Endothelial cell of umbilical vein (primary cell): ENCODE measurements around the gene MAMDC2. TPM values are rescaled to one million over a fixed set of nuclear protein-coding genes. Genes with fewer than 3 reads are reported as not detected.

Source experiments
- BruUV-seq: library from RNA; stranded (reverse); fragments of 400-500 nt; replicated peaks from 2 replicates; lab custom pipeline; 2021; lab: Mats Ljungman, UMichigan
- CTCF ChIA-PET: fragments of 300-600, 350-600 bp; sonication (Branson Sonifier 250); formaldehyde crosslinking; loops from one replicate; lab custom pipeline; 2021; ENCODE audit warnings: antibody characterized with exemption, inconsistent platforms; lab: Charles Lee
- POLR2A ChIA-PET: fragments of 300-600, 350-600 bp; sonication (Branson Sonifier 250); formaldehyde crosslinking; loops from one replicate; lab custom pipeline; 2021; ENCODE audit warnings: antibody characterized with exemption, inconsistent platforms; lab: Charles Lee
- DNase-seq: peaks from one replicate; pipeline ENCODE4 v3.0.0-alpha.2; 2011; ENCODE audit warnings: low read depth, low spot score
- FAIRE-seq: peaks from 2 replicates; lab custom pipeline; 2011; peaks lifted over from hg19 to GRCh38; lab: Jason Lieb, UNC
- H2AFZ ChIP-seq: 2 replicates; pipeline ENCODE4 v1.6.0; 2012; ENCODE audit warnings: low read depth, low read length, control low read depth, inconsistent platforms
- H3K27ac ChIP-seq: 2 replicates; pipeline ENCODE4 v1.5.1; 2011; ENCODE audit warnings: low read depth, mild to moderate bottlenecking, control low read depth, low read length, moderate library complexity; ENCODE audit not compliant: insufficient read depth
- H3K27me3 ChIP-seq, 2 experiments: 2 replicates each; pipeline versions ENCODE4 v1.6.0 to v1.6.1; 2011; ENCODE audit warnings: low read length in 2 of 2, mixed read lengths in 1 of 2; ENCODE audit not compliant: control insufficient read depth in 2 of 2, insufficient read depth in 2 of 2
- H3K36me3 ChIP-seq, 2 experiments: 2 replicates in 1 of 2; 3 replicates in 1 of 2; pipeline ENCODE4 v1.5.1; 2011; ENCODE audit warnings: low read length in 2 of 2, mild to moderate bottlenecking in 1 of 2, moderate library complexity in 1 of 2; ENCODE audit not compliant: control insufficient read depth in 2 of 2, insufficient read depth in 2 of 2; ENCODE audit errors: extremely low read depth in 1 of 2
- H3K4me1 ChIP-seq: 3 replicates; pipeline ENCODE4 v1.5.1; 2011; ENCODE audit warnings: mild to moderate bottlenecking, low read length; ENCODE audit not compliant: control insufficient read depth, insufficient read depth; ENCODE audit errors: extremely low read depth
- H3K4me2 ChIP-seq: 2 replicates; pipeline ENCODE4 v1.6.1; 2011; ENCODE audit warnings: low read length, control low read depth, mixed read lengths; ENCODE audit not compliant: insufficient read depth
- H3K4me3 ChIP-seq, 3 experiments: fragments of 200-600 bp in 1 of 3; sonication (generic), shearing (Covaris generic) in 1 of 3; replicated peaks in 1 of 3; 2 replicates each; pipeline ENCODE4 v1.5.1; 2011 to 2016; ENCODE audit warnings: control low read depth in 3 of 3, low read length in 3 of 3, mild to moderate bottlenecking in 2 of 3, inconsistent platforms in 1 of 3, low read depth in 1 of 3, moderate library complexity in 1 of 3; ENCODE audit not compliant: insufficient read depth in 1 of 3
- H3K79me2 ChIP-seq: 2 replicates; pipeline ENCODE4 v1.6.0; 2012; ENCODE audit warnings: low read length, inconsistent platforms; ENCODE audit not compliant: control insufficient read depth, insufficient read depth
- H3K9ac ChIP-seq: replicated peaks from 2 replicates; pipeline ENCODE3; 2011; ENCODE audit warnings: low read length, control low read depth; ENCODE audit not compliant: insufficient read depth; ENCODE audit errors: extremely low read depth
- H3K9me1 ChIP-seq: replicated peaks from 3 replicates; pipeline ENCODE4 v1.6.0; 2011; ENCODE audit warnings: mild to moderate bottlenecking, low read length; ENCODE audit not compliant: control insufficient read depth, insufficient read depth; ENCODE audit errors: extremely low read depth
- H3K9me3 ChIP-seq: replicated peaks from 2 replicates; pipeline ENCODE4 v1.5.1; 2012; ENCODE audit warnings: low read length, inconsistent platforms; ENCODE audit not compliant: control insufficient read depth, insufficient read depth
- H4K20me1 ChIP-seq: replicated peaks from 2 replicates; pipeline ENCODE3; 2011; ENCODE audit warnings: mild to moderate bottlenecking, low read length; ENCODE audit not compliant: control insufficient read depth, insufficient read depth; ENCODE audit errors: extremely low read depth
- FOS ChIP-seq: IDR thresholded peaks from 2 replicates; pipeline ENCODE4 v1.6.1; 2011; ENCODE audit warnings: mild to moderate bottlenecking, low read length, moderate library complexity, borderline replicate concordance; ENCODE audit not compliant: insufficient read depth
- GATA2 ChIP-seq: IDR thresholded peaks from 2 replicates; pipeline ENCODE4 v1.7.0; 2011; ENCODE audit warnings: low read depth, mild to moderate bottlenecking, moderate library complexity, mixed read lengths, low read length; ENCODE audit not compliant: insufficient read length, insufficient read depth
- JUN ChIP-seq: IDR thresholded peaks from 2 replicates; pipeline ENCODE4 v1.6.1; 2011; ENCODE audit warnings: borderline replicate concordance, low read depth; ENCODE audit not compliant: insufficient read length, insufficient read depth
- MYC ChIP-seq: IDR thresholded peaks from one replicate; pipeline ENCODE4 v1.6.1; 2011; ENCODE audit warnings: mild to moderate bottlenecking, low read depth, low read length
- POLR2AphosphoS5 ChIP-seq: IDR thresholded peaks from 2 replicates; pipeline ENCODE4 v1.6.1; 2012; ENCODE audit warnings: low read depth, mild to moderate bottlenecking, control low read depth, low read length, moderate library complexity; ENCODE audit not compliant: insufficient read depth
- dilution Hi-C: fragments of 300-500 bp; cut with MboI; formaldehyde crosslinking; loops from one replicate; pipeline ENCODE4 v1.15.0; 2019; ENCODE audit warnings: low sequenced_read_pairs; ENCODE audit not compliant: extremely low pct_ligation_motif_present
- intact Hi-C: fragments of 100-400 bp; cut with micrococcal nuclease; formaldehyde crosslinking; loops from one replicate; pipeline ENCODE4 v1.10.0; 2022
- polyA plus RNA-seq, 4 experiments: library from polyadenylated mRNA; depleted of rRNA in 3 of 4; stranded (reverse) in 3 of 4; unstranded in 1 of 4; fragments of >200 nt; gene quantifications; 2 replicates each; pipeline versions ENCODE4 v1.2.1 to v1.2.3, GENCODE V29; 2011 to 2012; ENCODE audit warnings: missing spikeins in 1 of 4
- total RNA-seq: library from RNA; stranded (reverse); gene quantifications from 2 replicates; pipeline ENCODE4 v1.2.3, GENCODE V29; 2021
- TF ChIP-seq, protein P1 (sequence below): IDR thresholded peaks from 2 replicates; pipeline ENCODE4 v1.6.1; 2011; ENCODE audit not compliant: insufficient read depth, insufficient read length
- TF ChIP-seq, protein P2 (sequence below), 2 donors: IDR thresholded peaks; 1 replicate in 1 of 2; 2 replicates in 1 of 2; pipeline ENCODE4 v1.5.1; 2011; ENCODE audit warnings: low read length in 2 of 2, mild to moderate bottlenecking in 2 of 2, moderate library complexity in 2 of 2, control low read depth in 1 of 2, inconsistent platforms in 1 of 2, low read depth in 1 of 2; ENCODE audit not compliant: insufficient read depth in 1 of 2; ENCODE audit errors: extremely low read depth in 1 of 2

Gene MAMDC2
- total and polyA plus RNA-seq, 2 donors (not counting 3 experiments of a cell fraction or from before 2014, with no cell fraction given): 0.60 to 1.1 TPM

DNA sequence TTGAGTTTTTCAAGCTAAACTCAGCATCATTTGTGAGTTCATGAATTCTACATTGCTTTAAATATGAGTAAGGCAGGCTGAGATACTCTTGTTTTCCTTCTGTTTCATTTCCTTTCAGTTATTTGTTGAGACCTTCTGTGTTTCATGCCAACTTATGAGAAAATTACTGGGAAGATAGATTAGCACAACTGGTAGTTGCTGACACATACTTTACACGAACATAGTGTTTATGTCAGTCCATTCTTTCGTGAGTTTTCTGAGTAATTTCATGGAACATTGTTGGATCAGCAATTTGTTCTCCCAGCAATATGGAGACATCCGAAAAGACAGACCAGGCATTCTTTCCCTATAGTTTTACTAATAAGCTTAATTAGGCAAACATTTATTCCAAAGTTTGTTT lies 113.1 kb downstream of the MAMDC2 start:
- no peaks in the 10 kb centered on the region for H3K9me3 ChIP-seq
- no peak overlapping the region for H3K4me2 ChIP-seq
- intact Hi-C loops (no loop called here), dilution Hi-C loops (no loop called here)
- no peaks in the 10 kb centered on the region for H3K79me2 ChIP-seq
- no peaks in the 10 kb centered on the region for H3K36me3 ChIP-seq
- no peak for FAIRE-seq
- no peak overlapping the region for H3K9ac ChIP-seq
- H3K4me1 ChIP-seq: no peaks in the 10 kb centered on the region
- no peak overlapping the region for H3K4me3 ChIP-seq
- no peak overlapping the region for H2AFZ ChIP-seq
- H3K9me1 ChIP-seq: no peaks in the 10 kb centered on the region
- POLR2A ChIA-PET: no interaction called here
- peaks cover 0 to 2% of the 10 kb centered on the region in 2 experiments for H3K27me3 ChIP-seq
- CTCF ChIA-PET: interaction anchor here (1.3 kb wide), 1 partner anchor 46 kb away, joined by 4 read pairs; no protein-coding TSS in a partner anchor
- TF ChIP-seq FOS (peak; percentile 47), JUN (no peak)
- peak; percentile 55 for DNase-seq
- H3K27ac ChIP-seq: no peak overlapping the region
- no peaks in the 10 kb centered on the region for H4K20me1 ChIP-seq
- BruUV-seq: no TSS peak

DNA sequence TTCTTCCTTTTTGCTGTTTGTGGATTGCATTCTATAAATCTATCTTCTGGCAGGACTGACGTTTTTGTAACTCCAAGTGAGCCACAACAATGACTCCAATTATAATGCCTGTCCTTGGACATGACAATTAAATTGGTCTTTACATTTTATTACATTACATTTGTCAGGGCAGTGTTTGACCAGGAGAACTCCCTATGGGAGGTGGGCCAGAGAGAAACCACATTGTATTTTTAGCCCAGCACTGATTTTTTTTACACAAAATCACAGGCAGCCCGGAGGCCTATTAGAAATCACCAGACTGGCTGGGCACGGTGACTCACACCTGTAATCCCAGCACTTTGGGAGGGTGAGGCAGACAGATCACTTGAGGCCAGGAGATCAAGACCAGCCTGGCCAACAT lies 116.0 kb downstream of the MAMDC2 start:
- TF ChIP-seq MYC: no peak
- TF ChIP-seq GATA2: no peak
- TF ChIP-seq JUN: no peak
- TF ChIP-seq, protein P1, sequence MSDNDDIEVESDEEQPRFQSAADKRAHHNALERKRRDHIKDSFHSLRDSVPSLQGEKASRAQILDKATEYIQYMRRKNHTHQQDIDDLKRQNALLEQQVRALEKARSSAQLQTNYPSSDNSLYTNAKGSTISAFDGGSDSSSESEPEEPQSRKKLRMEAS: no peak
- TF ChIP-seq, protein P2, sequence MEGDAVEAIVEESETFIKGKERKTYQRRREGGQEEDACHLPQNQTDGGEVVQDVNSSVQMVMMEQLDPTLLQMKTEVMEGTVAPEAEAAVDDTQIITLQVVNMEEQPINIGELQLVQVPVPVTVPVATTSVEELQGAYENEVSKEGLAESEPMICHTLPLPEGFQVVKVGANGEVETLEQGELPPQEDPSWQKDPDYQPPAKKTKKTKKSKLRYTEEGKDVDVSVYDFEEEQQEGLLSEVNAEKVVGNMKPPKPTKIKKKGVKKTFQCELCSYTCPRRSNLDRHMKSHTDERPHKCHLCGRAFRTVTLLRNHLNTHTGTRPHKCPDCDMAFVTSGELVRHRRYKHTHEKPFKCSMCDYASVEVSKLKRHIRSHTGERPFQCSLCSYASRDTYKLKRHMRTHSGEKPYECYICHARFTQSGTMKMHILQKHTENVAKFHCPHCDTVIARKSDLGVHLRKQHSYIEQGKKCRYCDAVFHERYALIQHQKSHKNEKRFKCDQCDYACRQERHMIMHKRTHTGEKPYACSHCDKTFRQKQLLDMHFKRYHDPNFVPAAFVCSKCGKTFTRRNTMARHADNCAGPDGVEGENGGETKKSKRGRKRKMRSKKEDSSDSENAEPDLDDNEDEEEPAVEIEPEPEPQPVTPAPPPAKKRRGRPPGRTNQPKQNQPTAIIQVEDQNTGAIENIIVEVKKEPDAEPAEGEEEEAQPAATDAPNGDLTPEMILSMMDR (IDR thresholded peaks at IDR 0.05; ENCODE audit: extremely low read depth in 1 of 2, insufficient read depth in 1 of 2, low read depth in 1 of 2, low read length in 2 of 2): no peak
- no peak for TF ChIP-seq POLR2AphosphoS5
- TF ChIP-seq FOS: no peak
- Histone ChIP-seq H2AFZ (no peak overlapping the region), H3K4me2 (no peak overlapping the region), H3K4me1 (no peaks in the 10 kb centered on the region), H3K36me3 (no peaks in the 10 kb centered on the region), H3K9ac (no peak overlapping the region), H3K4me3 (no peak overlapping the region), H3K9me1 (no peaks in the 10 kb centered on the region), H3K27ac (no peak overlapping the region), H3K79me2 (no peaks in the 10 kb centered on the region), H3K9me3 (no peaks in the 10 kb centered on the region), H3K27me3 (peaks cover 0 to 2% of the 10 kb centered on the region in 2 experiments), H4K20me1 (no peaks in the 10 kb centered on the region)
- FAIRE-seq (no peak), DNase-seq (no peak)
- dilution Hi-C loops (no loop called here), intact Hi-C loops (no loop called here)
- CTCF ChIA-PET: no interaction called here
- BruUV-seq: no TSS peak
- POLR2A ChIA-PET: no interaction called here
